AG20443 (cell line): Measurements from ENCODE around the gene OPCML.

ENCODE experiments used
- DNase-seq: peaks from one replicate; pipeline ENCODE4 v3.0.0; 2012; ENCODE audit warnings: low spot score, mixed read lengths

OPCML gene

GRCh38 chr11:133284156-133284555, 248.1 kb downstream of the OPCML start:
- no peak for DNase-seq

GRCh38 chr11:133277886-133278285, 254.4 kb downstream of the OPCML start:
- no peak for DNase-seq

- no peak for DNase-seq
Measured at GRCh38 chr11:133271871-133272776, 260.2 kb downstream of the OPCML start.

GRCh38 chr11:133271206-133271605, 261.1 kb downstream of the OPCML start:
- no peak for DNase-seq

GRCh38 chr11:133269267-133269666, 263.0 kb downstream of the OPCML start:
- DNase-seq: no peak

- no peak for DNase-seq
Measured at GRCh38 chr11:133266986-133267385, 265.3 kb downstream of the OPCML start.

GRCh38 chr11:133265530-133266035, 266.7 kb downstream of the OPCML start:
- DNase-seq: no peak

GRCh38 chr11:133263332-133263731, 269.0 kb downstream of the OPCML start:
- DNase-seq: no peak

GRCh38 chr11:133258751-133259150, 273.6 kb downstream of the OPCML start:
- DNase-seq: no peak

- no peak for DNase-seq
Measured at GRCh38 chr11:133254601-133255000, 277.7 kb downstream of the OPCML start.

- no peak for DNase-seq
Measured at GRCh38 chr11:133253570-133253969, 278.7 kb downstream of the OPCML start.

- no peak for DNase-seq
Measured at GRCh38 chr11:133251841-133252240, 280.5 kb downstream of the OPCML start.

GRCh38 chr11:133249530-133249929, 282.8 kb downstream of the OPCML start:
- no peak for DNase-seq

- no peak for DNase-seq
Measured at GRCh38 chr11:133249065-133249464, 283.2 kb downstream of the OPCML start.

- DNase-seq: no peak
Measured at GRCh38 chr11:133243832-133244231, 288.5 kb downstream of the OPCML start.

GRCh38 chr11:133240908-133241655, 291.2 kb downstream of the OPCML start:
- no peak for DNase-seq

- DNase-seq: no peak
Measured at GRCh38 chr11:133239575-133239974, 292.7 kb downstream of the OPCML start.

GRCh38 chr11:133238495-133238894, 293.8 kb downstream of the OPCML start:
- DNase-seq: no peak

- DNase-seq: no peak
Measured at GRCh38 chr11:133238027-133238426, 294.3 kb downstream of the OPCML start.

GRCh38 chr11:133235381-133235780, 296.9 kb downstream of the OPCML start:
- no peak for DNase-seq

- no peak for DNase-seq
Measured at GRCh38 chr11:133234883-133235282, 297.4 kb downstream of the OPCML start.

GRCh38 chr11:133232665-133233064, 299.6 kb downstream of the OPCML start:
- no peak for DNase-seq

GRCh38 chr11:133230431-133230830, 301.9 kb downstream of the OPCML start:
- DNase-seq: no peak
